Kasumi-1 (cell line): ENCODE measurements around the gene ZDHHC8.
"Not testable (repeated sequence)": the region's sequence is repeated elsewhere in the genome, so short reads cannot be mapped to it uniquely, and the experiment has no call there.

Source experiments
- DNase-seq, 2 experiments: peaks; one replicate each; lab custom pipeline; 2025; lab: John Stamatoyannopoulos, UW

Gene ZDHHC8

DNA sequence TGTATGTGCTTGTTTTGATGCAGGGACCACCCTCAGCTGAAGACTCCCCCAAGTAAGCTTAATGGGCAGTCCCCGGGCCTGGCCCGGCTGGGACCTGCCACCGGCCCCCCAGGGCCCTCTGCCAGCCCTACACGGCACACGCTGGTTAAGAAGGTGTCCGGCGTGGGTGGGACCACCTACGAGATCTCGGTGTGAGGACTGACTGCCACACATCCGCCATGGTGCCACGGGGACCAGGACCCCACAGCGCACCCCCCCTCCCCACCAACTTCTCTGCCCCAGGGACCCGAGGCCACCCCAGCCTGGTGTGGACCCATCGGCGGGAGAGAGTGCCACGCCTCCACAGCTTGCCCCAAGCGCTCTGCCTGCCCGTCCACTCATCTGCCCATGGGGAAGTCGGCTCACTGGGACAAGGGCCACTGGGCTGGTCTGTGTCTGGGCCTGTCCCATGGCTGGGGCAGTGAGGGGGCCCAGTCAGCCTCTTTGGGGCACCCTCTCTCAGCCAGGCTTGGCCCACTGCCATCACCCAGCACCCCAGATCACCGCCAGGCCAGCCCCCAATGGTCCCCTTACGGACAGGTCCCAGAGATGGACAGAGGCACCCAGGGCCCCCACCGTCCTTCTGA lies 13.7 kb downstream of the ZDHHC8 start:
- no peak for DNase-seq

DNA sequence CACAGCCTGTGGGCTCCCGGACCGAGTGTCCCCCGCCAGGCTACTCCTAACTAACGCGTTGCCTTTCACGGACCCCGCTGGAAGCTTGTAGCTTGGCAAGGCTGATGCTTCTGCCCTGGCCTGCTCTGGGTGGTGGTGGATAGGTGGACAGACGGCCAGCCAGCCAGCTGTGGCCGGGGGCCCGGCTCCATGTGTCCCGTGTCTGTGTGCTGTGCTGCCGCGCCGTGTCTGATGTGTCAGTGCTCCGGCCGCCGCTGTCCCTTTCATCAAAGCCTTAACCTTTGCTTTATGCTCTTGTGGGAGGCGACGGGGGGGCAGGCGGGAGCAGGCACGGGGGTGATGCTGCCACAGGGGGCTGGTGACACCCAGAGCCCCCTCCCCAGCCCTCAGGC lies 14.2 kb downstream of the ZDHHC8 start:
- no peak for DNase-seq

DNA sequence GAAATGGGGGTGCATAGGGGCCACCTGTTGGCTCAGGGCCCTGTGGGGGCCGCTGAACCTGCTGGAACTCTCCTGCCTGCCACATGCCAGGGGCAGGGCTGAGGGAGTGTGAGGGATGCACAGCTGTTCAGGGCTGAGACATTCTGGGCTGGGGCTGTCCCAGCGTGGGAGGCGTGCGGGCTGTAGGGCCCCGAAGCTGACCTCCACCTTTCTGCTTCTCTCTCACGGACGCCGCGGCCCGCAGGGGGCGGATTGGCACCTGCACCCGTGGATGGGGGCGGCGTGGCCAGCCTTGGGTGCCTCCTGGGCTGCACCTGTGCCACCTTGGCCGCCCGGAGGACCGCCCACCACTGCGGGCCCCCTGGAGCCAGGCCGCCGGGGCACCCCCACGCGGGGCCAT lies 15.2 kb downstream of the ZDHHC8 start:
- no peak for DNase-seq

DNA sequence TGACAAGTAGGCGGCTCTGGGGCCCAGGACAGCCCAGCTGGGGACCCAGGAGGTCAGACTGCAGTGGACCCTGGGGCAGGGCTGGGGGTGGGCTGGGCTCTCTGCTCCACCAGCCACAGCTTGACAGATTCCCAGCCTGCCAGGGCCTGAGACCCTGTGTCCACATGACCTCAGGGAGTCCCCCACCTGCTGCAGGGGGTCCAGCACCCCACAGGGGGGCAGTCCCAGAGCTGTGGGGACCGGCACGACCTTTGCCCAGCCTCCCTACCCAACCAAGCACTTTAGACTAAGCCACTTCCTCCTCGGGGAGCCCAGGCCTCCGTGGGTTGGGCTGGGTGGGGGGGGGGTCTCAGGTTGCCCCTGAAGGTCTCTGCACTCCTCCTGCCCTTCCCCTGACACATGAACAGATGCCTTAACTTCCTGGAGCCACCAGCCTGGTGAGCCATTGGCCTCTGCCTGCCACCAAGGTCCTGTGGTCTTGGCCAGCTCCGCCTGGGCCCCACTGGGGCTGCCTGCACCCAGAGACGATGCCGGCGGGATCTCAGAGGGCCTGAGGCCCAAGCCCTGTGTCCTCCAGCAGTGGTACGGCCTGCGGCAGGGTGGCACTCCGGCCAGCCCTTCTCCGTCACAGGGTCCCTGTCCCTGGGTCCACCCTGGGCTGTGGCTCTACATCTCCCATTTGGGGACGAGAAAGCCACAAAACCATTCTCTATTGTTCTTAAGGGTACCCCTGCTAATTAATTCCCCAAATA lies 15.8 kb downstream of the ZDHHC8 start:
- DNase-seq, result peak in 1 of 2 experiments; percentile 21

DNA sequence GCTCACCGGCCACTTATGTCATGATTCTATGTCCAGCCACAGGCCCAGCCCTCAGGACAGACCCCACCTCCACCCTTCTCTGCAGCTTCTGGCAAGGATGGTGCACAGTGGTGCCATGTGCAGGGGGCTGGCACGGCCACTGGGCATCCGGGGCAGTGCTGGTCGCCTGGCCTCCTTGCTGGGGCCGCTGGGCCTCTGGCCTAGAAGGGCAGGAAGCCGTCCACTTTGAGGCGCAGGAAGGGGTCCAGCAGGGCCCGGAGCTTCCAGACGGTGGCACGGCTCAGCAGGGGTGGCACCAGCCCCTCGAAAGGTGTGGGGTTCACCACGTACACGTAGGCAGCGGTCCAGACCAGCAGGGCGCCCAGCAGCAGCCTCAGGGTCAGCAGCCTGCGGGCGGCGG lies 16.8 kb downstream of the ZDHHC8 start:
- no peak for DNase-seq

DNA sequence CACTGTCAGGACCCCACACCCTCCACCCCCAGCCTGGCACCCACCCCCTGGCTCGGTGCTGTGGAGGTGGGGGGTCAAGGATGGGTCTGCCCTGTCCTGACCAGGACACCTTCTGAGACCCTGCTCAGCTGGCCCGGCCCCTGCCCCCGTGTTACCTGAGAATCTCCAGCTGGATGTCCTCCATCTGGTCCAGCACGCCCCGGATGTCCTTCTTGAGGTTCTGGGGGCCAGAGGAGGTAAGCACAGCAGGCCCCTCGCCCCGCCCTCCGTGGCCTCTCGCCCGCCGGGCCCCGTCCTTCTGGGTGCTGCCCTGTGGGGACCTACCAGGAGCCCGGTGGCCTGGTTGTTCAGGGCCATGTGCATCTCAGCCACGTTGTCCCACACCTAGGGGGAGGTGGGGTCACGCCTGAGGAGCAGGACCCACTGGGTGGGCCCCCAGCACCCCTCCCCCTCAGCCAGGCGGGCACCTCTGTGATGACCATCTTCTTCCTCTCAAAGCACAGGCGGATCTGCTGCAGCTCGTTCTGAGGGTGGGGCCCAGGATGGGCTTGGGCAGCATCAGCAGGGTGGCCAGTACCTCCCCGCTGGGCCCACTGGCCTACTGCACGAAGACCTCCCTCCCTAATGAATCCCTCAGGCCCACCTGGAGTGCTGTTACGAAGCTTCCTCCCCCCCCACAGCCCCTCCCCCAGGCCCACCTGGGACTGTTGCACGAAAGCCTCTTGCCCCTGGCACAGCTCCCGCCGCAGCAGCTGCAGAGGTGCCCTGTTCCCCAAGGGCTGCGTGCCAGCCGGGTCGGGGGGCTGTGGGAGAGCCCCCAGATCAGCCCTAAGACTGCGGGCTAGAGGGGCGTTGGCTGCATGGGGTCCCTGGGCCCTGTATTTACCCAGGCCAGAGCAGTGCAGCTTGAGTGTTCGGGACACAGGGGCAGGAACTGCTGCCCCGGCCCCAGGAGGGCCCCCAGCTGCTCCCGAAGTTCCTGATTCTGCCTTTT lies 17.9 kb downstream of the ZDHHC8 start:
- no peak for DNase-seq

DNA sequence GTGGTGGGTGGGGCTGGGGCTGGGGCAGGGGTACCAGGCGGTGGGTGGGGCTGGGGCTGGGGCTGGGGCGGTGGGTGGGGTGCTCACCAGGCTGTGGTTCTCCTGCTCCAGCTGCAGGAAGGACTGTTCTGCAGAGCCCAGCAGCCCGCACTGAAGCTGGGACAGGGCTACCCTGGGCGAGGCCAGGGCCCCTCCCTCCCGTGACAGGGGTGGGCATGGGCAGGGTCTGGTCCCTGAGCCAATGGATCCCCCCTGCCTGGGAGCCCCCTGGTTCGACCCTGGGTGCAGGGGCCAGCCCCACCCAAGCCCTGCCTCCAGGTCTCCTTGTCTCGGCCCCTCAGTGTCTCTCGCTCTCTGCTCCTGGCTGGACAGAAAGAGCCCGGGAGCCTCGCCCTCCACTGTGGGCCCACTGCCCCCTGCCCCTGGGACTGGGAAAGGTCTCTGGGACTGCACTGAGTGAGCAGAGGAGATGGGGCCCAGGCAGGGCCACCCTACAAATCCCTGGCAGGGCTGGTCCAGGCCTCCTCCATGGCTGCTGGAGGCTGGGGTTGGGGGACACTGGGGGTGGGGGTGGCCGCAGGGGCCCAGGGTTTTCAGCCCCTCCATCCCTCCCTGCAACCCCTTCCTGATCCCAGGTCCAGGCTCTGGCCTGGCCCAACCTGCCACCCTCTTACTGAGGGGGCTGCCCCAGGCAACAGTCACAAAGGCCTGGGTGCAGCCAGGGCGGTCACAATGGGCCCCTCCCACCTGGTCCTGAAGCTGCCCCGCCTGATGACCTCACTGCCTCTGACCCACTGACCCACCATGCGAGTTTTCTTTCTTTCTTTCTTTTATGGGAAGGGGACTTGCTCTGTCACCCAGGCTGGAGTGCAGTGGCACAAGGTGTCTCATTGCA lies 19.0 kb downstream of the ZDHHC8 start, which contains the start of gene CCDC188:
Gene CCDC188 (minus strand): TSS at position 675 of the 895 bp plus-strand sequence. CDS start 69 bp downstream, at position 606.
- no peak for DNase-seq

DNA sequence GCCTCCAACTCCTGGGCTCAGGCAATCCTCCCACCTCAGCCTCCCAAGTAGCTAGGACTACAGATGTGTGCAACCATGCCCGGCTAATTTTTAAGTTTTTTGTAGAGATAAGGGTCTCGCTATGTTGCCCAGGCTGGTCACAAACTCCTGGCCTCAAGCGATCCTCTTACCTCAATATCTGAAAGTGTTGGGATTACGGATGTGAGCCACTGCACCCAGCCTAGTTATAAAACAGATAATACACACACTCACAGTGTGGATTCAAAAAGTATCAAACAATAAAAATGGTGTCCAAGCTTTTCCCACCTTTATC lies 19.6 kb downstream of the ZDHHC8 start:
- no peak for DNase-seq

DNA sequence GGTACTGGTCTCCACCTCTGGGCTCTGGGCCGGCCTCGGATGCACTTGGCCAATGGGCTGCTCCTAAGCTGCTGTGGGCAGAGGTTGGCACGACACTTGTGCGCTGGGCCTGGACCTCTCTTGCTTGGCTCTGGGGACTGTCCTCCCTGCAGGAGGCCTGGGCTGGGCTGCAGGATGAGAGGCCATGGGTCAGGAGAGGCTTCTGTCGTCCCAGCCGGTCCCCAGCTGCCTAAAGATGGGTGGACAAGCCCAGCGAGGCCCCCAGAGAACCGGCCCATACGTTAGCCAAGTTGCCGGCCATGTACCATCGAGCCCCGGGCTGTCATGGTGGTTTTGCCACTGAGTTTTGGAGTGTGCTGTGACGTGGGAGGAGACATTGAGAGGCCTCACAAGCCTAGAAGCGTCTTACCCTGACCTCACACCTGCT lies 20.9 kb downstream of the ZDHHC8 start:
- DNase-seq, result no peak

DNA sequence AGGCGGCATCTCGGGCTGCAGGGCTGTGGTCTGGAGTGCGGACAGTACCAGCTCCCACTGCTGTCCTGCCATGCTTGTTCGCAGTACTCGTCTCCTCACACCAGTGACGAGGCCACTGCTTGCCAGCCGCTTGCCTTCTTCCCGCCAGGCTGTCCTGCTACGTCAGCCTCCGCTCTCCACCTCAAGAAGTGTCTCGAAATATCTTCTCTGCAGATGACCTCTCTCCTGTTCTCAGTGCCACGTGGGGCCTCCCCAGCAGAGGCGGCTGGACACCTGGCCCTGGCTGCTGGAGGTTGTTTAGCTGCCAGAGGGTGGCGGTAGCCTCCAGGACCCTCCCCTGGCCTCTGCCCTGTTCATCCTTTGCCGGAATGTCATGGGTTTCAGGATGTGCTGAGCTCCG lies 22.3 kb downstream of the ZDHHC8 start:
- no peak for DNase-seq

DNA sequence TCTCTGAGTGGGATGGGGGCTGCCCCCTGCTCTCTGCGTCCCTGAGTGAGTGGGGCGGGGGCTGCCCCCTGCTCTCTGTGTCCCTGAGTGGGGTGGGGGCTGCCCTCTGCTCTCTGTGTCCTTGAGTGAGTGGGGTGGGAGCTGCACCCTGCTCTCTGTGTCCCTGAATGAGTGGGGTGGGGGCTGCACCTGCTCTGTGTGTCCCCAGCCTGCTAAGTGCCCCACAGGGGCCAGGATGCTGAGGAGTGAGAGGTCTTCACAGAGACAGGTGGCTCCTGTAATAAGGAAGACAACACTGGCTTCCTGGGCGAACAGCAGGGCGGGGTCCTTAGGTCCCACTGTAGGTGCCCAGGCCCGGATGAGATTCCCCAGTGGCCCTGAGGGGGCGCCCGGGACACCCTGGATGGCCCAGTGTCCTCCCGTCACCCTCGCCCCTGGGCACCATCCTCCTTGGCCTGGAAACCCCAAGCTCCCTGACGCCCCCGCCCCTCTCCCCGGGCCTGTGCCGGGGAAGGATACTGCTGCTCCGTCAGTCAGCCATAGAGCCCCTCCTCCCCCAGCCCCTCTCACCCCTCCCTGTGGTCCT lies 23.1 kb downstream of the ZDHHC8 start:
- peak in 1 of 2 experiments; percentile 6 for DNase-seq

DNA sequence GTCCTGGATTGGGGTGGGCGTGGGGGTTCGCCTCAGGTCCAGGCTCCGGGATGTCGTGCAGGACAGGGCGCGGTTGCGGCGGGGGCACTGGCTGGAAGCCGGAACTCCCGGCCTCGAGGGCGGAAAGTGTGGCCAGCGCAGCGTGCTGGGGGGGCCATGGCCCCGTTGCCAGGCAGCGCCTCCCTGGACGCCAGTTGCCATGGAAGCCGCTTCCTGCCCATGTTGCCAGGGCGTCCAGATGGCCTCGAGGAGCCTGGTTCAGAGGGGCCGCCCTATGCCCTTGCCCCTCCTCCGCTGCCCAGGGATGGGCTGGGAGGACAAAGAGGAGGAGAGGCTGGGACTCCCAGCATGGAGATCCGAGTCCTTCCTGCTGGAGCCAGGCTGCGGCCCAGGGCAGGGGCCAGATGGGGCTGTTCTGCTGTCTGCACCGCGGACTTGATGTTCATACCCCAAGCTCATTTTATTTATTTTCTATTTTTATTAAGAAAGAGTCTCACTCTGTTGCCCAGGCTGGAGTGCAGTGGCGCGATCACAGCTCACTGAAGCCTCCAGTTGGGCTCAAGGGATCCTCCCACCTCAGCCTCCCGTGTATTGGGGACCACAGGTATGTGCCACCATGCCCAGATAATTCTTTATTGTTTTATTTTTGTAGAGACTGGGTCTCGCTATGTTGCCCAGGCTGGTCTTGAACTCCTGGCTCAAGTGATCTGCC lies 23.9 kb downstream of the ZDHHC8 start:
- DNase-seq, result peak in 1 of 2 experiments; percentile 41

DNA sequence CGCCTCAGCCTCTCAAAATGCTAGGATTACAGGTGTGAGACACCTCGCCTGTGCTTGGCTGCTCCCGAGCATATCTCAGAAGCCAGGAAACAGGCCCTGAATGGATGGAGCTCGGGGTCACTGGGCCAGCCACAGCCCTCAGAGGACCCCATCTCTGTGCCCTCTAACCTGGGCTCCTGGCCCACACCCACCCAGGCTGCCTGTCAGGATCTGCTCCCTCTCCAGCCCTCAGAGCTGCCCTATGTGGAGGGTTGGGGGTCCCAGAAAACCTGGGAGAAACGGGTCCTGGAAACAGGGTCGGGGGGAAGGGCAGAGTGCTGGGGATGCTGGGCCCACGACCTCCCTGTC lies 24.4 kb downstream of the ZDHHC8 start:
- DNase-seq, result no peak

DNA sequence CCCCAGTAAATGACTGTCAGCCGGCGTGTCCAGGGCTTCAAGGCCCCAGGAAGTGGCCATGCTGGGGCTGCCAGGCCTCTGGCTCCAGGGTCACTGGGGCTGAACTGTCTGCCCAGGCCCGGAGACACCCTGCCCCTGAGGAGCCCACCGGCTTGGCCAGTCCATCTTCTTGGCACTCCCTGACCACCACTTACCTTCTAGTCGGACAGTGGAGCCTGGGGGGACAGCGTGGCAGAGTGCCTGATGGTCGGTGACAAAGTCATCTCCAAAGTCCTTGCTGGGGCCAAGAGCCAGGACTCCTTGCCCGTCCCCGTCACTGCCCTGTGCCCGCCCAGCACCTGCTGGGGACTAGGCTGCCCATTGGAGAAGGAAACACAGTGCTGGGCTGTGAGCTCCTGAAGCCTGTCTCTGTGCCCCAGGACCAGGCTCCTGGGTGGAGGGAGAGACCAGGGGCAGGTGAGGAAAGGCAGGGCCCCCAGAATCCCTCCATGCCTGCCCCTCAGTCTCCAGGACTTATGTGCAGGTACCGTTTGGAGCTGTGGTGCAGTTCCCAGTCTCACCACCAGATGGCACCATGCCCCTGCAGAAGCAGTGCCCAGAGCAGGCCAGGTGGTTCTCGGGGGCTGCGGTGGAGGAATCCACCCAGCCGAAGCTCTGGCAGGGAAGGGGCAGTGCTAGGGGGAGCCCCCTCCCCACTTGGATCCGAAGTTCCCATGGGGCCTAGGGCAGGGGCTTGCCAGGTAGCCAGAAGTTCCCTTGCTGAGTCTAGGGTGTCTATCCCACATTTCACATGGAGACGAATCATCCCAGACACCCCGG lies 25.2 kb downstream of the ZDHHC8 start:
- DNase-seq, result peak; percentile 28 to 75

DNA sequence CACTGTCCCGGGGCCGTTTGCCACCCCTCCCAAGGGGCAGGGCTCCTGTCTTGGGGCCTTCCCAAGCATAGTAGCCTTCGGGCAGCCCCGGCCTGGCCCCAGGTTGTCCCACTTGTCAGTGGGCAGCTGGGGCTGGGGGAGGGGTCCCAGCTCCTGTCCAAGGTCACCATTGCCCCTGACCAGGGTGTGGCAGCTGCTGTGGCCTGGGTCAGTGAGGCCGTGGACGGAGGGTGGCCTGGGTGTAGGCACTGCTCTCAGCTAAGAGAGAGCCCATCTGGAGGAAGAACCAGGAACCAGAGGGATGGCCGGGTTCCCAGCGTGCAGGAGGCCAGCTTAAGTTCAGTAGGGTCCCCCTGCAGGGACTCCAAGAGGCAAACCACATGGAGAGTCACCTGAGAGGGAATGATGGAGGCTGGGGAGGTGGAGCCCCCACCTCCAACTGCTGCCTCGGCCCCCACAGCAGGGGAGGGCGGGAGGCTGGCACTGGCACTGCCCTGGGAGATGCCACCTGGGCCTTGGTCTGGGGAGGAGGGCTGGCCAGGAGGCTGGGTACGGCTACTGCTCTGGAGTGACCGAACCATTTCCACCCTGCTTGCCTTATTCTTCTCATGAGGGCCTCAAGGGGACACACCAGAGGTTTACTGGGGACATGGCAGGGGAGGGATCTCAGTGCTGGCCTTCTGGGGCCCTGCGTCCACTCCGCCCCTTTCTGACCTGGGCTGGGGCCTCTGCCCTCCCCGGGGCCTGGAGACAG lies 26.0 kb downstream of the ZDHHC8 start:
- DNase-seq, result no peak

DNA sequence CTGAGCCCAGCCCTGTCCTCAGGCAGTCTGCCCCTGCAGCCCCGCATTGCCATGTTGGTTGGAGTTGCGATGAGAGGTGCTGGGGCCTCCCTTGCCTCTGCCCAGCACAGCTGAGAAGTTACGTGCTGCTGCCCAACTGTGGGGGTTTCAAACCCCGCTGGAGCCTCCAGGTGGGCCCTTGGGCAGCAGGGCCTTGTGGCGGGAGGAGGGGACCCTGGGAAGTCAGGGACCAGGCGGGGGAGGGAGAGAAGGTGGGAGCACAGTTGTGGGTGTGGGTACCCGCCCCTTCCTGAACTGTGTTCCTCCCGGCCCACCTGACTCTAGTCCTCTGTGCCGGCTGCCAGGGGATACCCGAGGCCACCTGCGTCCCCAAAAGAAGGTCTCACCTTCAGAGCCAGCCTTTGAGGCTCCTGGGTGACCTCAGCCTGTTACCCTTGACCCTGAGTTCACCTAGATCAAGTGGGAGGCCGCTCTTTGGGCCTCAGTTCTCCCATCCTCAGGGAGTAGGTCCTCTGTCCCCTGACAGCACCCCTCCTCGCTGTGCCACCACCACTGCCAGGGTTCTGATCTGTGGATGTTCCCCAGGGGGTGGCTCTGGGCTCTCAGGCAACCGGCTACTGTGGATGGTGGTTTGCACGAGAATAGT lies 26.9 kb downstream of the ZDHHC8 start:
- no peak for DNase-seq

DNA sequence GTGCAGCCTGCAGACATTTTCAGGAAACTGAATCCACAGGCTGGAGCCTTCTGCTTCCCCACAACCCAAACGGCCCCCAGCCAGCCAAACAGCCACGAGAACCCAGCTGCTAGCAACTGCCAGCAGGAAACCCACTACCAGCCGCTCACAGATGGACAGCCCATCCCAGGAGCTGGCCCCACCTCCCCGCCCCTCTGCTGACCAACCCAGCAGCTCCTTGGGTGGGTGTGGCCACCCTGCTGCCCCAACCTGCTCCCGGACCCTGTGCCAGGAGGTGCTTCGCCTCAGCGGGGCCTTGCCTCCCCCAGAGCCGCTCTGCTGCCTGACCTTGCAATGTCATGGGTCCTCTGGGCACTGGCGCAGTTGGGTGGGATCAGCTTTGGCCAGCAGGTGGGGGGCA lies 27.5 kb downstream of the ZDHHC8 start:
- peak; percentile 85 to 88 for DNase-seq

DNA sequence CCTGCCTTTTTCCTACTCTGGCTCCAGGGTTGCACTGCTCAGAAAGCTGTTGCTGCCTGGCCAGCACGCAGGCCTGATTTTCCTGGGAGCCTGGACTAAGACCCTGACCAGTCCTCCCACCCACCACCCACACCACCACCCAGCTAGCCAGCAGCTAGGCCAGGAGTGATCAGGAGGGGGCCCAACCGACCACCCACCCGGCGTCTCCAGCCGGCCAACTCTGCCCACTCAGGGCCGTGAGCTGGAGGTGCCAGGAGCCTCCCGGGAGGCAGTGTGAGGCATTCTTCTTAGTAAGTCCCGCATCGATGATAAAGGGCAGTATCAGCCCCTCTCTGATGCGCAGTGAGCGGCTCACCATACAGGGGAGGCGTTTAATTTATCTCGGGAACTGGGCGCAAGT lies 27.9 kb downstream of the ZDHHC8 start:
- not testable (repeated sequence) for DNase-seq
